Small intestine (tissue), 16 donors: ENCODE results near the gene ANKMY2. TPM values are rescaled to one million over a fixed set of nuclear protein-coding genes. Genes with fewer than 3 reads are reported as not detected.

Experiments
- DNase-seq, 2 donors: peaks; one replicate each; pipeline versions ENCODE4 v3.0.0 to v3.0.0-alpha.2; 2013
- FAIRE-seq: peaks from 2 replicates; lab custom pipeline; 2012; peaks lifted over from hg19 to GRCh38; lab: Jason Lieb, UNC
- H3K27ac ChIP-seq, 3 donors: one replicate each; pipeline ENCODE4 v1.5.1; 2013; ENCODE audit warnings: low read length in 2 of 3, mild to moderate bottlenecking in 2 of 3, control low read depth in 1 of 3, inconsistent platforms in 1 of 3, low read depth in 1 of 3, moderate library complexity in 1 of 3
- H3K27me3 ChIP-seq, 3 donors: one replicate each; pipeline ENCODE4 v1.6.1; 2013; ENCODE audit warnings: low read length in 3 of 3, inconsistent platforms in 1 of 3; ENCODE audit not compliant: control insufficient read depth in 3 of 3, insufficient read depth in 3 of 3
- H3K36me3 ChIP-seq, 3 donors: one replicate each; pipeline ENCODE4 v1.6.1; 2013; ENCODE audit warnings: low read length in 3 of 3, inconsistent platforms in 1 of 3, low read depth in 1 of 3, mild to moderate bottlenecking in 1 of 3, moderate library complexity in 1 of 3; ENCODE audit not compliant: control insufficient read depth in 3 of 3, insufficient read depth in 2 of 3
- H3K4me1 ChIP-seq, 3 donors: one replicate each; pipeline ENCODE4 v1.6.1; 2013; ENCODE audit warnings: low read length in 2 of 3, inconsistent platforms in 1 of 3, low read depth in 1 of 3, mild to moderate bottlenecking in 1 of 3, moderate library complexity in 1 of 3; ENCODE audit not compliant: control insufficient read depth in 3 of 3, insufficient read depth in 2 of 3
- H3K4me3 ChIP-seq, 3 donors: one replicate each; pipeline ENCODE4 v1.5.1; 2013; ENCODE audit warnings: low read length in 3 of 3, control low read depth in 1 of 3, inconsistent platforms in 1 of 3, low read depth in 1 of 3, mild to moderate bottlenecking in 1 of 3, moderate library complexity in 1 of 3
- H3K9me3 ChIP-seq, 2 donors: one replicate each; pipeline ENCODE4 v1.6.1; 2013; ENCODE audit warnings: low read depth in 1 of 2, low read length in 1 of 2; ENCODE audit not compliant: control insufficient read depth in 2 of 2, insufficient read depth in 1 of 2
- WGBS, 3 donors: extraction: QIAGEN DNeasy Blood & Tissue Kit; methylation state at CpG; one replicate each; pipeline ENCODE4 v1.1.7; 2013; 5-methylcytosine and 5-hydroxymethylcytosine counted together
- long read RNA-seq, 10 donors: transcript quantifications; one replicate each; lab custom pipeline, GENCODE V29; 2026
- polyA plus RNA-seq, 4 donors: library from polyadenylated mRNA; stranded (reverse) in 3 of 4; unstranded in 1 of 4; fragments of 200-250 nt in 3 of 4; fragments of 120-200 nt in 1 of 4; gene quantifications; one replicate each; pipeline versions ENCODE4 v1.2.1 to v1.2.3, GENCODE V29; 2013
- donor health status: healthy with polysubstance abuse.
- donor health status: control.
- donor health status: control.
- donor health status: Bipolar disorder and iron deficiency.
- donor health status: healthy.

The ANKMY2 gene
- 10 to 100 TPM; 13.9 to 37.9 (median 14.2) TPM for polyA plus RNA-seq
- long read RNA-seq, donor 1, transcript ANKMY2-201 (10 exons, 2,555 nt), result major isoform, 26 of 175 reads
- long read RNA-seq, donor 1, partial matches to known transcripts, result 67 of 175 reads
- long read RNA-seq, donor 1, other reads (novel, unspliced or antisense), result 82 of 175 reads
- long read RNA-seq, donor 2, partial matches to known transcripts, result 0 of 2 reads
- long read RNA-seq, donor 2, other reads (novel, unspliced or antisense), result 0 of 2 reads
- long read RNA-seq, donor 3, partial matches to known transcripts, result 0 of 1 reads
- long read RNA-seq, donor 3, other reads (novel, unspliced or antisense), result 0 of 1 reads
- long read RNA-seq, donor 4, result 0 reads
- long read RNA-seq, donor 5, result 0 reads
- long read RNA-seq, donor 6, partial matches to known transcripts, result 0 of 3 reads
- long read RNA-seq, donor 6, other reads (novel, unspliced or antisense), result 0 of 3 reads
- long read RNA-seq, donor 7, transcript ANKMY2-201 (10 exons, 2,555 nt), result major isoform, 15 of 693 reads
- long read RNA-seq, donor 7, partial matches to known transcripts, result 466 of 693 reads
- long read RNA-seq, donor 7, other reads (novel, unspliced or antisense), result 212 of 693 reads
- long read RNA-seq, donor 8, partial matches to known transcripts, result 0 of 1 reads
- long read RNA-seq, donor 8, other reads (novel, unspliced or antisense), result 0 of 1 reads
- long read RNA-seq, donor 9, partial matches to known transcripts, result 0 of 1 reads
- long read RNA-seq, donor 9, other reads (novel, unspliced or antisense), result 0 of 1 reads
- long read RNA-seq, donor 10, transcript ANKMY2-201 (10 exons, 2,555 nt), result major isoform, 11 of 11 reads
- long read RNA-seq, donor 10, partial matches to known transcripts, result 0 of 11 reads
- long read RNA-seq, donor 10, other reads (novel, unspliced or antisense), result 0 of 11 reads

DNA sequence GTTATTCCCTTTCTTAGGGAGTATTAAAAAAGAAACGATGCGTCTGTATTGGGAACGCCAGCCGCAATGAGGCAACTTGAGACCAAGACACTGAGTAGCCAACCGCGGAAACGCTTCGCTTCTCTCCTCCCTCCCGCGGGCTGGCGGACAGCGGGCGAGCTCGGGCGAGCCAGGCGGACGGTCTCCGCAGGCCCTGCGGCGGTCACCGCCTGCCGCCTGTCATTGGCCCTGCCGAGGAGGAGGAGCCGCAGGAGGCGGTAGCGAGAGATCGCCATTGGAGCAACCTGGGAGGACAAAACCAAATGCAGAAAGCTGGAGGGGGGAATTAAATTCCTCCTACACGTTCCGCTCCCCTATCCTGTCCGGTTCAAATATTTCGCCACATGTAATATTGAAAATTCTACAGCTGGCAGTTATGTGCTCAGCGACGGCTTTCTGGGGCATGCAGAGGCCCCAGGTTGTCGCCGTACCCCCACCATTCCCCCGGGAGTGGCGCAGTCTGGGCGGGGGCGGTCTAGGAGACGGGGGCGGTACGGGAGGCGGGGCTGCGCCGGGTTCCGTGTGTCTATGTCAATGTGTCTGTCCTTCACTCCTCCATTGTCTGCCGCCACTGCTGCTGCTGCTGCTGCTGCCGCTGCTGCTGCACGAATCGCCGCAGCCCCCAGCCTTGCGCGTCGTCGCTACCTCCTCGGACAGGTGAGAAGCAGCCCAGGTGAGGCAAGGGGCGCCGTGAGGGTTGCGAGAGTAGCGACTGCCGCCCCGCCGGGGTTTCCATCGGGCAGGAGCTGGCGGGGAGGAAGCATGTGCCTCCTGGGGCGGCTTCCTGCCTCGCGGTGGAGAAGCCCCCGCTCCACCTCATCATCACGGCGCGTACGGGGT lies at the start of gene ANKMY2, which contains the start of gene BZW2:
Gene ANKMY2, minus strand, starts transcription at position 162 of the 879 bp plus-strand sequence. CDS start 181 bp downstream, outside the sequence.
Gene BZW2, plus strand, starts transcription at position 589 of the 879 bp plus-strand sequence. CDS start 19,263 bp downstream, outside the sequence.
- Histone ChIP-seq H3K4me3 (peak within 1 kb of the TSS; percentile 87 to 99 (median 95)), H3K36me3 (peaks cover 0 to 2% (median 0%) of the 10 kb centered on the region in 3 donors), H3K27ac (peak within 1 kb of the TSS; percentile 74 to 94 (median 92)), H3K9me3 (no peaks in the 10 kb centered on the region), H3K27me3 (no peaks in the 10 kb centered on the region), H3K4me1 (peaks cover 5 to 19% (median 13%) of the 10 kb centered on the region in 3 donors)
- DNase-seq (peak; percentile 97), FAIRE-seq (no peak)
- WGBS, 3 donors, result 0% methylated on average over 63 to 73 of the region's 73 CpGs

DNA sequence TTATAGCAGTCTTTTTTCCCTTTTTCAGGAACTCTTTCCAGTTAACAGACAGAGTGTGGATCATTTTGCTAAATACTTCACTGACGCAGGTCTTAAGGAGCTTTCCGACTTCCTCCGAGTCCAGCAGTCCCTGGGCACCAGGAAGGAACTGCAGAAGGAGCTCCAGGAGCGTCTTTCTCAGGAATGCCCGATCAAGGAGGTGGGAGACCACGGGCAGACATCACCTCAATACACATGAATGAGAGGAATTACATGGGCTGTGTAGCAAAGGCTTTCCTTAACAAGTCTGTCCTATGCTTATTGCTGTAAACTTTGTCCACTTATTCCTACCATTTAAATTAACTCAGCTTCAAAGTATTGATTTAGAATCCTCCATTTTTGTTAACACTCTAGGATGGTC lies 49.3 kb upstream of the ANKMY2 start:
- no peaks in the 10 kb centered on the region for H3K4me1 ChIP-seq
- DNase-seq (no peak), FAIRE-seq (no peak)
- H3K9me3 ChIP-seq, result no peaks in the 10 kb centered on the region
- H3K4me3 ChIP-seq, result no peak overlapping the region
- H3K27ac ChIP-seq, result no peak overlapping the region
- 83 to 87% (median 85%) methylated on average over 6 of the region's 6 CpGs for WGBS, 3 donors
- H3K27me3 ChIP-seq, result no peaks in the 10 kb centered on the region
- H3K36me3 ChIP-seq, result peaks cover 12 to 37% (median 16%) of the 10 kb centered on the region in 3 donors

DNA sequence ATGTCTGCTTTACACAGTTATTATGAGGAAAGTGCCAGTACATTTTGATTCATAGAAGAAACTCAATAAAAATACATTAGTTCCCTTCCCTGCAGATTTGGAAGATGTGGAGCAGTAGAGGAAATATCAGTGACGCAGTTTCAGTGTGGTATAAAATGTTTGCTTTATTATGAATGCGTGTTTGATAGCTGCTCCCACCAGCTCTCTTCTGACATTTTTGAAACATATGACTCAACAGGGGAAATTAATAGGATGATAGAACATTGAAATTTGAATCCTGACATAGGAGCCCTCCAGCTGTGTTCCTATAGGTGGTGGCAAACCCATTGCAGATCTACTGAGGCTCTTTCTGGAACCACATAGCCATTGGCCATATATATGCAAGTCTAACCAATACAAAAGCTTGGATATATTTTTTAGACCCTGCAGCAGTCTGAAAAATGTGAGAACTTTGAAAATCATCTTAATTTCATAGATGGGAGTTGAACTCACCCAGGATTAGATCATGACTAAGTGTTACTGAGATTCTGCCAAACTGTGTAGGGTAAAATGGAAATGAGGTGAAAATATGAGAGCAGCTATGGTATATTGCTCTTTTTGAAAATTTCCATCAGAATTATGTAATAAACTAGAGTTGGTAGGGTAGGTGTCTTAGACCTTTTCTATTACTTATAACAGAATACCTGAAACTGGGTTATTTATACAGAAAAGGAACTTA lies 48.2 kb upstream of the ANKMY2 start:
- H3K4me1 ChIP-seq, result no peaks in the 10 kb centered on the region
- no peak overlapping the region for H3K4me3 ChIP-seq
- no peaks in the 10 kb centered on the region for H3K9me3 ChIP-seq
- DNase-seq (no peak), FAIRE-seq (no peak)
- H3K36me3 ChIP-seq, result peaks cover 12 to 39% (median 19%) of the 10 kb centered on the region in 3 donors
- no peaks in the 10 kb centered on the region for H3K27me3 ChIP-seq
- WGBS, 3 donors, result 95 to 100% (median 100%) methylated on average over 2 of the region's 2 CpGs
- H3K27ac ChIP-seq, result no peak overlapping the region

DNA sequence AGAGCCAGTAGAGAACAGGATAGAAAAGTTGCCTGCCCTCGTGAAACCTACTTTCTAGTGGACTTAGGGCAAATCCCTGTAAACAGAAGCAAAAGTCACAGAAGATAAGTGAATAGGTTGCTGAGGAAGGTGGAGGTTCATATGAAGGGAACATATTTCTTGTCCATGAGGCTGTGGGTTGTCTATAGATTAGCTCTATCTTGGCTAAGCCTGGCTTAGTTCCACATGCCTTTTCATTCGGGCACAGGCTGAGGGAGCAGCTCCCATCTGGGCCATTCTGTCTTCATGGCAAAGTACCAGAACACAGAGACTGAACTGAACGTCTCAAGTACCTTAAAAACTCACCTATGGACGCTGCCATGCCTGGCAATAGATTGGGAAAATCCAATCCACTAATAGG lies 45.7 kb upstream of the ANKMY2 start:
- 86 to 91% (median 91%) methylated on average over 4 of the region's 4 CpGs for WGBS, 3 donors
- Histone ChIP-seq H3K27me3 (no peaks in the 10 kb centered on the region), H3K4me3 (no peak overlapping the region), H3K4me1 (no peaks in the 10 kb centered on the region), H3K36me3 (peaks cover 10 to 29% (median 10%) of the 10 kb centered on the region in 3 donors), H3K27ac (no peak overlapping the region), H3K9me3 (no peaks in the 10 kb centered on the region)
- DNase-seq, result no peak
- FAIRE-seq, result no peak

DNA sequence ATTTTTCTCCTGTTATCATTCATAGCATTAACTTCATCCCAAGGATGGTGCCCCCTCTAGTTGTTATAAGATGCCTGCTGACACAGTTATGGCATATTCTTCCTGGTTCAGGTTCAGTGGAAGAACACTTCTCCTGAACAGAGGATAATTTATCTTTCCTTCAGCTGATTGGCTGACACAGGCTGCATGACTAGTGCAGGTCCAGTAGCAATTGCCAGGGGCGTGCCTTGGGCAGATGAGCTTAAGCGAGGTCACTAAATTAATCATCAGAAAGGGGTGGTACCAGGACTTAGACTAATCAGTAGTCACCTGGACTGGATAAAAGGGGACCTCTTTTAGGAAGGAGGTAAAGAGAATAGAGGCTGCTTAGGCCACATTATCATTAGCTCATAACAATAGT lies 42.7 kb upstream of the ANKMY2 start:
- FAIRE-seq, result no peak
- no peaks in the 10 kb centered on the region for H3K9me3 ChIP-seq
- H3K27ac ChIP-seq, result no peak overlapping the region
- no peak overlapping the region for H3K4me3 ChIP-seq
- peaks cover 5 to 22% (median 10%) of the 10 kb centered on the region in 3 donors for H3K36me3 ChIP-seq
- 86 to 96% (median 87%) methylated on average over 2 of the region's 2 CpGs for WGBS, 3 donors
- H3K4me1 ChIP-seq, result no peaks in the 10 kb centered on the region
- peak in 1 of 2 donors; percentile 9 for DNase-seq
- H3K27me3 ChIP-seq, result no peaks in the 10 kb centered on the region

DNA sequence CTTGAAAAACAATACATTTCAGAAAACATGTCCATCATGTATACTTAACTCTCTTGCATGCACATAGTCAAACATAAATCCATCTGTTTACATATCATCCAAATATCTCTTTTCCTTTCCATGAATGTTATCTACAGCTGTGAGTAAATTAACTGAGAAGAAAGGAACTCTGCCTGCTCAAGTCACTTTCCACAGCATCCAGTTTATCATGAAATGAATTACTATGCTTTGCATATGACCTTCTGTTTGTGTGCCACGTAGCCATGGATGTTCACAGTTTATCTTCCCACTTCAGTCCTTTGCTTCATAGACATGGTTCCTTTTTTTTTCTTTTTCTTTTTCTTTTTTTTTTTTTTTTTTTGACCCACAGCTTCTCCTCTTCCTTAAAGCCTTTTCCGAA lies 40.0 kb upstream of the ANKMY2 start:
- FAIRE-seq (no peak), DNase-seq (no peak)
- no peaks in the 10 kb centered on the region for H3K9me3 ChIP-seq
- H3K27ac ChIP-seq, result no peak overlapping the region
- H3K4me1 ChIP-seq, result no peaks in the 10 kb centered on the region
- no peaks in the 10 kb centered on the region for H3K27me3 ChIP-seq
- peaks cover 3 to 22% (median 9%) of the 10 kb centered on the region in 3 donors for H3K36me3 ChIP-seq
- no peak overlapping the region for H3K4me3 ChIP-seq
- 85 to 95% (median 90%) methylated on average over 2 of the region's 2 CpGs for WGBS, 3 donors

DNA sequence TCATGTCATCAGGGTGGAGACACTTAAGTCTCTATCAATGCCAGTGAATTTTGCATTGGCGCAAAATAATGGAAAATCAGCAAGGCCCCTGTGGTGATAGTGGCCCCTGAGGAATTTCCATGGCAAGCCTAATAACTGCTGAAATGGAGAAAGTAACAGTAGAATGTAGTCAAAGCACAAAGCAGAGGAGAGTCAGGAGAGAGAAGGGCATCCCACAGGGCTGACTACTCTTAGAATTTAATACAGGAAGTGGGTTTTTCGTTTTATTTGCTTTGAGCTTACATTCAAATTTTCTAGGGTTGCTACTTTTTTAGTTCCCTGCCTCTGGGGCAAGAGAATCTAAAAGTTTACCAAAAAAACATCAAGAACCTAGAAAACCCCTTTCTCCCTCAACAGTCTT lies 39.4 kb upstream of the ANKMY2 start:
- no peak overlapping the region for H3K4me3 ChIP-seq
- FAIRE-seq (no peak), DNase-seq (no peak)
- WGBS, 3 donors, result 58 to 85% (median 68%) methylated on average over 2 of the region's 2 CpGs
- H3K27ac ChIP-seq, result no peak overlapping the region
- H3K36me3 ChIP-seq, result peaks cover 0 to 18% (median 9%) of the 10 kb centered on the region in 3 donors
- no peaks in the 10 kb centered on the region for H3K9me3 ChIP-seq
- H3K4me1 ChIP-seq, result no peaks in the 10 kb centered on the region
- no peaks in the 10 kb centered on the region for H3K27me3 ChIP-seq
